HCT116 (cell line): Measurements from ENCODE around the gene RORB. TPM values are rescaled to one million over a fixed set of nuclear protein-coding genes. Genes with fewer than 3 reads are reported as not detected.

Experiments
- ATAC-seq: fragments of 200-7000 bp; cut with Tn5 transposase; 2 replicates; pipeline ENCODE4 v1.9.1; 2020; ENCODE audit warnings: mild to moderate bottlenecking, moderate library complexity
- BruUV-seq: library from RNA; stranded (reverse); fragments of 400-500 nt; replicated peaks from 2 replicates; lab custom pipeline; 2021; lab: Mats Ljungman, UMichigan
- CTCF ChIA-PET: fragments of 300-600 bp; sonication (Branson Sonifier 250); formaldehyde crosslinking; loops from one replicate; lab custom pipeline; 2021; ENCODE audit warnings: antibody characterized with exemption; lab: Charles Lee
- POLR2A ChIA-PET: fragments of 300-600, 350-600 bp; sonication (Branson Sonifier 250); formaldehyde crosslinking; loops from one replicate; lab custom pipeline; 2021; ENCODE audit warnings: antibody characterized with exemption; lab: Charles Lee
- RAD21 ChIA-PET, 2 experiments: fragments of 300-600 bp; sonication (Branson Sonifier 250); formaldehyde crosslinking; loops; one replicate each; lab custom pipeline; 2023; ENCODE audit warnings: low total read pairs in 2 of 2; ENCODE audit not compliant: uncharacterized antibody in 2 of 2, unreplicated experiment in 2 of 2, low non-redundant PET in 1 of 2; lab: Charles Lee
- DNase-seq: peaks from one replicate; pipeline ENCODE4 v3.0.0-alpha.2; 2010; ENCODE audit warnings: low read depth, low spot score
- H2AFZ ChIP-seq: fragments of 200-600 bp; shearing (Covaris generic), sonication (generic); 2 replicates; pipeline ENCODE4 v1.6.1; 2017; ENCODE audit warnings: low read depth, mixed run types, mixed read lengths, antibody characterized with exemption, low read length; ENCODE audit not compliant: poor library complexity, severe bottlenecking
- H3K27ac ChIP-seq: 2 replicates; pipeline ENCODE4 v1.5.1; 2012; ENCODE audit warnings: low read depth, low read length
- H3K27me3 ChIP-seq: fragments of 200-600 bp; sonication (generic); 2 replicates; pipeline ENCODE4 v1.6.1; 2016; ENCODE audit warnings: mixed run types, low read length, mixed read lengths; ENCODE audit not compliant: insufficient read depth
- H3K36me3 ChIP-seq, 2 experiments: fragments of 200-500 bp in 1 of 2; fragments of 200-600 bp in 1 of 2; sonication (Bioruptor generic) in 1 of 2; sonication (generic) in 1 of 2; 2 replicates each; pipeline versions ENCODE4 v1.5.1 to v1.6.1; 2014 to 2016; ENCODE audit warnings: low read length in 2 of 2, inconsistent platforms in 1 of 2, mixed read lengths in 1 of 2, mixed run types in 1 of 2; ENCODE audit not compliant: insufficient read depth in 2 of 2, control insufficient read depth in 1 of 2
- H3K4me1 ChIP-seq, 2 experiments: fragments of 200-600 bp in 1 of 2; sonication (generic) in 1 of 2; 2 replicates each; pipeline versions ENCODE4 v1.5.1 to v1.6.1; 2012 to 2017; ENCODE audit warnings: low read length in 2 of 2, inconsistent platforms in 1 of 2, mild to moderate bottlenecking in 1 of 2, mixed read lengths in 1 of 2, mixed run types in 1 of 2, moderate library complexity in 1 of 2; ENCODE audit not compliant: insufficient read depth in 2 of 2, control insufficient read depth in 1 of 2
- H3K4me2 ChIP-seq: fragments of 200-600 bp; sonication (generic); 2 replicates; pipeline ENCODE4 v1.6.1; 2017; ENCODE audit warnings: mixed run types, low read length, mixed read lengths
- H3K4me3 ChIP-seq, 2 experiments: fragments of 200-600 bp in 1 of 2; sonication (generic) in 1 of 2; replicated peaks in 1 of 2; 2 replicates each; pipeline ENCODE4 v1.5.1; 2011 to 2016; ENCODE audit warnings: low read length in 2 of 2, control low read depth in 1 of 2, low read depth in 1 of 2, mild to moderate bottlenecking in 1 of 2, mixed read lengths in 1 of 2, mixed run types in 1 of 2
- H3K79me2 ChIP-seq: fragments of 200-600 bp; sonication (generic); 2 replicates; pipeline ENCODE4 v1.6.1; 2017; ENCODE audit warnings: mild to moderate bottlenecking, mixed run types, low read length, moderate library complexity, mixed read lengths; ENCODE audit not compliant: insufficient read depth
- H3K9ac ChIP-seq: fragments of 200-600 bp; sonication (generic); 2 replicates; pipeline ENCODE4 v1.6.1; 2016; ENCODE audit warnings: low read length, mixed read lengths
- H3K9me2 ChIP-seq: fragments of 200-600 bp; sonication (generic), shearing (Covaris generic); 2 replicates; pipeline ENCODE4 v1.6.1; 2017; ENCODE audit warnings: mixed run types, mild to moderate bottlenecking, moderate library complexity; ENCODE audit not compliant: insufficient read depth
- H3K9me3 ChIP-seq, 2 experiments: fragments of 200-500 bp in 1 of 2; fragments of 200-600 bp in 1 of 2; sonication (Bioruptor generic) in 1 of 2; sonication (generic) in 1 of 2; 2 replicates each; pipeline ENCODE4 v1.6.1; 2014 to 2017; ENCODE audit warnings: low read length in 2 of 2, mixed read lengths in 2 of 2, inconsistent platforms in 1 of 2, low read depth in 1 of 2, mild to moderate bottlenecking in 1 of 2, mixed run types in 1 of 2, moderate library complexity in 1 of 2; ENCODE audit not compliant: control insufficient read depth in 1 of 2, insufficient read depth in 1 of 2
- H4K20me1 ChIP-seq: fragments of 200-600 bp; sonication (generic), shearing (Covaris generic); 2 replicates; pipeline ENCODE4 v1.6.1; 2017; ENCODE audit warnings: mixed run types, mild to moderate bottlenecking, moderate library complexity; ENCODE audit not compliant: insufficient read depth
- ATF3 ChIP-seq: IDR thresholded peaks from 2 replicates; pipeline ENCODE4 v1.6.1; 2012
- CBX3 ChIP-seq: IDR thresholded peaks from 2 replicates; pipeline ENCODE4 v1.6.1; 2012; ENCODE audit warnings: low read depth
- CEBPB ChIP-seq: IDR thresholded peaks from 2 replicates; pipeline ENCODE4 v1.6.1; 2012; ENCODE audit warnings: low read depth
- CTCF ChIP-seq, 3 experiments: fragments of 200-600 bp in 1 of 3; sonication (generic) in 1 of 3; IDR thresholded peaks in 2 of 3; conservative IDR thresholded peaks in 1 of 3; 2 replicates each; pipeline ENCODE4 v1.5.1; 2012 to 2017; ENCODE audit warnings: low read depth in 2 of 3, low read length in 2 of 3, antibody characterized with exemption in 1 of 3, borderline replicate concordance in 1 of 3, control low read depth in 1 of 3, mild to moderate bottlenecking in 1 of 3, mixed read lengths in 1 of 3, mixed run types in 1 of 3, moderate library complexity in 1 of 3; ENCODE audit not compliant: insufficient read depth in 1 of 3
- EGR1 ChIP-seq: IDR thresholded peaks from 2 replicates; pipeline ENCODE4 v1.6.1; 2012; ENCODE audit warnings: low read depth
- ELF1 ChIP-seq: IDR thresholded peaks from 2 replicates; pipeline ENCODE4 v1.6.1; 2012; ENCODE audit warnings: low read depth, borderline replicate concordance
- EZH2 ChIP-seq: fragments of 200-600 bp; sonication (generic); IDR thresholded peaks from 2 replicates; pipeline ENCODE4 v1.6.1; 2017; ENCODE audit warnings: antibody characterized with exemption, mixed run types
- JUND ChIP-seq: IDR thresholded peaks from 2 replicates; pipeline ENCODE4 v1.6.1; 2012
- MAX ChIP-seq: IDR thresholded peaks from 2 replicates; pipeline ENCODE4 v1.6.1; 2012
- POLR2A ChIP-seq: IDR thresholded peaks from 2 replicates; pipeline ENCODE4 v1.7.0; 2011; ENCODE audit warnings: borderline replicate concordance; ENCODE audit not compliant: insufficient read depth, insufficient read length; ENCODE audit errors: extremely low read depth
- POLR2AphosphoS5 ChIP-seq: IDR thresholded peaks from 2 replicates; pipeline ENCODE4 v1.6.1; 2011; ENCODE audit warnings: mild to moderate bottlenecking, low read depth, low read length, moderate library complexity
- RAD21 ChIP-seq: IDR thresholded peaks from 2 replicates; pipeline ENCODE4 v1.6.1; 2012; ENCODE audit warnings: low read depth, mild to moderate bottlenecking
- REST ChIP-seq: IDR thresholded peaks from 2 replicates; pipeline ENCODE4 v1.6.1; 2012; ENCODE audit warnings: low read depth
- SIN3A ChIP-seq: IDR thresholded peaks from 2 replicates; pipeline ENCODE4 v1.6.1; 2012; ENCODE audit warnings: low read depth
- SP1 ChIP-seq: IDR thresholded peaks from 2 replicates; pipeline ENCODE4 v1.6.1; 2012; ENCODE audit warnings: low read depth
- SRF ChIP-seq: IDR thresholded peaks from 2 replicates; pipeline ENCODE4 v1.6.1; 2012; ENCODE audit warnings: low read depth
- TCF7L2 ChIP-seq: IDR thresholded peaks from 2 replicates; pipeline ENCODE4 v1.7.0; 2011; ENCODE audit warnings: borderline replicate concordance, inconsistent platforms; ENCODE audit not compliant: insufficient read depth, insufficient read length; ENCODE audit errors: extremely low read depth
- YY1 ChIP-seq: IDR thresholded peaks from 2 replicates; pipeline ENCODE4 v1.6.1; 2011; ENCODE audit warnings: low read length, low read depth, moderate library complexity, mild to moderate bottlenecking; ENCODE audit not compliant: insufficient replicate concordance; ENCODE audit errors: extremely low read depth
- ZBTB33 ChIP-seq: IDR thresholded peaks from 2 replicates; pipeline ENCODE4 v1.6.1; 2011; ENCODE audit warnings: mild to moderate bottlenecking, low read length, moderate library complexity; ENCODE audit not compliant: insufficient replicate concordance; ENCODE audit errors: extremely low read depth
- ZNF274 ChIP-seq: fragments of 200-500 bp; sonication (Bioruptor generic); IDR thresholded peaks from 2 replicates; pipeline ENCODE4 v1.6.1; 2014; ENCODE audit warnings: mild to moderate bottlenecking, low read depth, low read length, inconsistent platforms
- intact Hi-C: fragments of 100-400 bp; cut with micrococcal nuclease; formaldehyde crosslinking; loops from 2 replicates; pipeline ENCODE4 v1.10.0; 2022
- total RNA-seq: library from RNA; stranded (reverse); gene quantifications from one replicate; pipeline ENCODE4 v1.2.1, GENCODE V29; 2021; ENCODE audit not compliant: unreplicated experiment

Gene RORB
- total RNA-seq, 1 experiment from 2014 or later = 0.02 TPM

GRCh38 chr9:74719306-74719705 is 222.2 kb downstream of the RORB start:
- ATAC-seq (no peak), DNase-seq (no peak)
- RAD21 ChIA-PET = no interaction called here
- Histone ChIP-seq H3K27ac (no peak overlapping the region), H3K4me1 (no peaks in the 10 kb centered on the region), H3K9ac (no peak overlapping the region), H3K9me3 (no peaks in the 10 kb centered on the region), H3K36me3 (no peaks in the 10 kb centered on the region), H3K9me2 (no peaks in the 10 kb centered on the region), H4K20me1 (no peaks in the 10 kb centered on the region), H3K4me3 (no peak overlapping the region), H3K27me3 (peaks cover 11% of the 10 kb centered on the region), H3K4me2 (no peak overlapping the region), H3K79me2 (no peaks in the 10 kb centered on the region), H2AFZ (no peak overlapping the region)
- no TSS peak for BruUV-seq
- no peak for TF ChIP-seq EZH2
- TF ChIP-seq MAX = no peak
- TF ChIP-seq CBX3 = no peak
- no peak for TF ChIP-seq EGR1
- TF ChIP-seq SIN3A = no peak
- no peak for TF ChIP-seq ATF3
- no peak for TF ChIP-seq SP1
- TF ChIP-seq REST = no peak
- TF ChIP-seq JUND = no peak
- TF ChIP-seq ZNF274 = no peak
- no peak for TF ChIP-seq RAD21
- no peak for TF ChIP-seq TCF7L2
- TF ChIP-seq CEBPB = no peak
- no peak for TF ChIP-seq POLR2A
- no peak for TF ChIP-seq ZBTB33
- TF ChIP-seq SRF = no peak
- no peak for TF ChIP-seq POLR2AphosphoS5
- no peak for TF ChIP-seq YY1
- TF ChIP-seq CTCF (IDR thresholded peaks at IDR 0.05 in 2 of 3, conservative IDR thresholded peaks at IDR 0.05 in 1 of 3; ENCODE audit: borderline replicate concordance in 1 of 3, insufficient read depth in 1 of 3, low read depth in 2 of 3, low read length in 2 of 3) = no peak
- no peak for TF ChIP-seq ELF1
- intact Hi-C loops = no loop called here
- CTCF ChIA-PET = no interaction called here
- POLR2A ChIA-PET = no interaction called here
